NB4 (cell line): Measurements from ENCODE around the gene KCNAB1.

Experiments used
- DNase-seq: peaks from one replicate; pipeline ENCODE4 v3.0.0; 2010; ENCODE audit warnings: low read depth
- H3K4me3 ChIP-seq: one replicate; pipeline ENCODE4 v1.5.1; 2011; ENCODE audit warnings: mild to moderate bottlenecking, low read depth, low read length, moderate library complexity
- CTCF ChIP-seq: IDR thresholded peaks from one replicate; pipeline ENCODE4 v1.5.1; 2012; ENCODE audit warnings: low read depth, low read length
- MAX ChIP-seq: IDR thresholded peaks from 2 replicates; pipeline ENCODE4 v1.6.1; 2011; ENCODE audit warnings: low read depth, low read length
- MYC ChIP-seq: IDR thresholded peaks from 2 replicates; pipeline ENCODE4 v1.6.1; 2011; ENCODE audit warnings: low read depth, low read length
- POLR2A ChIP-seq: IDR thresholded peaks from 2 replicates; pipeline ENCODE4 v1.6.1; 2011; ENCODE audit warnings: mild to moderate bottlenecking; ENCODE audit not compliant: insufficient read length; ENCODE audit errors: extremely low read depth

KCNAB1 gene

GRCh38 chr3:156209631-156210335, 89.4 kb downstream of the KCNAB1 start:
- no peak overlapping the region for H3K4me3 ChIP-seq
- DNase-seq: no peak
- TF ChIP-seq POLR2A (no peak), MAX (no peak), MYC (no peak), CTCF (no peak)

- no peak overlapping the region for H3K4me3 ChIP-seq
- TF ChIP-seq MYC (no peak), CTCF (no peak), POLR2A (no peak), MAX (no peak)
- DNase-seq: no peak
These were observed 91.2 kb downstream of the KCNAB1 start for GRCh38 chr3:156211583-156211982.

GRCh38 chr3:156214676-156215075, 94.3 kb downstream of the KCNAB1 start:
- no peak for DNase-seq
- H3K4me3 ChIP-seq: no peak overlapping the region
- TF ChIP-seq CTCF (no peak), MAX (no peak), MYC (no peak), POLR2A (no peak)

- no peak for DNase-seq
- TF ChIP-seq CTCF (no peak), POLR2A (no peak), MAX (no peak), MYC (no peak)
- no peak overlapping the region for H3K4me3 ChIP-seq
These were observed 95.4 kb downstream of the KCNAB1 start for GRCh38 chr3:156215751-156216150.

GRCh38 chr3:156216216-156216615, 95.8 kb downstream of the KCNAB1 start:
- no peak for DNase-seq
- no peak for TF ChIP-seq MYC
- TF ChIP-seq CTCF: no peak
- TF ChIP-seq MAX: no peak
- TF ChIP-seq POLR2A: no peak
- no peak overlapping the region for H3K4me3 ChIP-seq
